HG02870 (cell line): ENCODE data around the gene GULP1.

Source experiments
- ATAC-seq: cut with Tn5 transposase; IDR thresholded peaks from one replicate; pipeline ENCODE4 v1.9.1; 2021; ENCODE audit warnings: mild to moderate bottlenecking, moderate library complexity; ENCODE audit not compliant: unreplicated experiment

The GULP1 gene

DNA sequence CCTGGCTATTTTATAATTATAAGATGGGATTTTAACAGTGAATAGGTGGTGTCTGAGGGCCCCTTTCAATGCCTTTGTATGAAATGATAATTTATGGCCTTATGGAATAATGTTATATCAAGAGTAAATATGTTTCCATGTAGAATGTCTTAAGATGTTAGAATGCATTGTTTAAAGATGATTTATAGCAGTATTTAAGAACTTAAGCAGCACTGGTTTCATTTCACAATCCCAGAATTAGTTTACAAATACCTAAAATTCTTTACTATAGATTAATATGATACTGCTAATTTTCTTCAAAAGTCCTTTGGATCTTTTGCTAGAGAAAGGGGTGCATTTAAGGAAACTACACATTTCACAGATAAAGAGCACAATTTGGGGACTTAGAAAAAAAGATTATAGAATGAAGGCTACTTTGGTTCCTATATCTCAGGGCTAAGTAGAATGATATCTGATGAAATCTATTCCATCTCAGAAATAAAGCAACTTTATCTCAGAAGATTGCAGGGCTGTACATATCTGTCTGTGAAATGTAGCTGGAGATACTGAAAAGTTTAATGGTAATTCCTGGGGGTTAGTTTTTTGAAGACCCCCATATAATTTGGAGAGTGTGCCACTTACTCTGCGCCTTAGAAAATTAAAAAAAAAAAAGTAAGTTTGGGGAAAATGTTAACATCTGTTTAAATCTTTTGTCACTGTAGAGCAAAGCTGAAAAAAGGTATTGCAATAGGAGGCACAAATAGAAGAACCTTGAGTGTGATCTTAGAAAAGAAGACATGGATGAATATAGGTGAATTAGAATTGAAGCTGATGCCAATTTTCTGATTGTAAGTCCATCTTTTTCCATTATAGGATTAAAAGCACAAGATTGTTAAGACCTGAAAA, 123.4 kb downstream of the GULP1 start:
- no peak for ATAC-seq

GRCh38 chr2:188415754-188416083, 124.0 kb downstream of the GULP1 start:
- ATAC-seq: no peak

- no peak for ATAC-seq
Measured at GRCh38 chr2:188416367-188416766, 124.7 kb downstream of the GULP1 start.

- no peak for ATAC-seq
Measured at GRCh38 chr2:188422726-188423125, 131.1 kb downstream of the GULP1 start.

DNA sequence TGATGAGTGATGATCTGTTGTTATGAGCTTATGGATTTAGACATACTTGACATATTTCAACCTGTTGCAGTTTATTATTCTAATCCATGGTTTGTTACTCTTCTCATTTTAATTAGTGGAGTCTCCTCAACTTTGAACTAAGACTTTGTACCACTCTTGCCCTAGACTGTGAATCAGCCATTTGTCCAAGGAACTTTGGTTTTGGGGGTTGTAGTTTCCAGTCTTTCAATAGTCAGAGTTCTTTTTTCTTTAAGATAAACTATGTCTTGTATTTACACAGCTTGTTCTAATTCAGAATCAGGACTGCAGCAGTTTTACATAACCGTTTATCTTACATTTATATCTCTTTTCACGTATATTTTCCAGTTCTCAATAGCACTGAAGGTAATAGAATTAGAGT, 133.6 kb downstream of the GULP1 start:
- ATAC-seq: no peak

GRCh38 chr2:188426121-188426520, 134.4 kb downstream of the GULP1 start:
- ATAC-seq: no peak

DNA sequence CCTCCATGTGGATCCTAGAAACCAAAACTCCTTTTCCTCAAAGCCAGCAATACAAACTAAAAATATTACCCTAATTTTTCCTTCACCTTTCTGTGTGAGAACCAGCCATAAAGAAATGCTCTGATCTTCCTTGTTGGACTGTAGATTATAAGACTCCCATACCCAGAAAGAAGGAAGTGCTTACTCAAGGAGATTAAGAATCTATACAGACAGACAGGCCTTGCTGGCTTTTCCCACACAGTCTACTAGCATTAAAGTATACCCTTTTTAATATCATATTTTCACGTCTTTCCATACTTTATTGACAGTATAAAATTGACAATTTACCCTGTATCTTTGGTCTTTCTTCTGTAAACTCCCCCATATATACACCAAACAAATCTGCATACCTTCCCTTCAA, 139.0 kb downstream of the GULP1 start:
- no peak for ATAC-seq

DNA sequence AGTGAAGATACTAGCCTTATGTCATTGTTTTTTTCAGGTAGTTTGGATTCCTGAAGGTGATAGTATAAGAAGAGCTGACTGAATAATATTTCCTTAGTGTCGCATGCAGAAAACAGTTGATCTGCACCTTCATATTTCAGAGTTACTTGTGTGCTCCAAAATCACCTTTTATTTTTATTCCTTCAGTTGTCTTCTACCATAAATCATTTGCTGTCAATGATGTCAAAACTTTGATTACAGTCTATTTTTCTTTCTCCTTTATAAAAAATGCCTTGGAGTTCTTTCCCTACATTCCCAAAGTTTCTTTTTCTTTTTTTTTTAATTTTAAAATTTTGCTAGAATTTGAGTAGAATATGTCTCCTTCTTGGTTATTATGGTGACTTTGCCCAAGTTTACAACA, 142.3 kb downstream of the GULP1 start:
- ATAC-seq: no peak

DNA sequence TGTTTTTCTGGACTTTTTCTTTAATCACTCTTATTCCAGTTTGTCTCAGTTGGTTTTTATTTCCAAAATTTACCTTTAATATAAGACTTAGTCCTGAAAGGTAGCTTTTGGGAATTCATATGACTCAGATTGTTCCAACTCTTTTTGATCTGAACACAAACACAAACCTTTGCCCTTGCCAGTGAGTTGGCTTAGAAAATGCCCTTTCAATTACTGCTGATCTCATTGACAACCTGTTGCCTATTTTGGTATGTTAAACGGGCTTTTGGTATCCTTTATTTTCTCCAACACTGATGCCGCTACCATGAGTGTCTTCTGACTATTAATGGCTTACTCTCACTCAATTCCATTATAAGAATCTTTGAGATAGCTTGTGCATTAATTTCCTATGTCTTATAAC, 143.4 kb downstream of the GULP1 start:
- no peak for ATAC-seq

DNA sequence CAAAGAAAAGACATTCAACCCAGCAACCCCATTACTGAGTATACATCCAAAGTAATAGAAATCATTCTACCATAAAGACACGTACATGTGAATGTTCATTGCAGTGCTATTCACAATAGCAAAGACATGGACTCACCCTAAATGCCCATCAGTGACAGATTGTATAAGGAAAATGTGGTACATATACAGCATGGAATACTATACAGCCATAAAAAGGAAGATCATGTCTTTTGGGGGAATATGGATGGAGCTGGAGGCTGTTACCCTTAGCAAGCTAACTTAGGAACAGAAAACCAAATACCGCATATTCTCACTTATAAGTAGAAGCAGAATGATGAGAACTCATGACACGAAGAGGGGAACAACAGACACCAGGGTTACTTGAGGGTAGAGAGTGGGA, 145.9 kb downstream of the GULP1 start:
- no peak for ATAC-seq

- no peak for ATAC-seq
Measured at GRCh38 chr2:188439986-188440385, 148.3 kb downstream of the GULP1 start.

DNA sequence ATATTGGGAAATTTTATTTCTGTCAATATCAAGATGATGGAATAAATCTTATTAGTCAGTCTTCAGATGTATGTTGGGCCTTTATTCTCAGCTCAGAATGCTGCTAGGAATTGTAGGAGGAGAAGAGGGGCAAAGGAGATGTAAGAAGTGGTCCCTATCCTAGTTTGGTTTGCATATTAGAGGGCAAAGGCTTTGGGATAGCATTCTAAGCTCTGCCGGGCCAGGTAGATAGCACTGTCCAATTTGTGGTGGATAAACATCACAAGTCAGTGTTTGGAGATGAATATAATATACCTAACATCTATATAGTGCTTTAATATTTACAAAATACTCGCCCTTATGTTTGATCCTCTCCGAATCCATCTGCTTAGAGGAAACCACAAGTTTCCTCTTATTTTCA, 149.2 kb downstream of the GULP1 start:
- ATAC-seq: no peak

DNA sequence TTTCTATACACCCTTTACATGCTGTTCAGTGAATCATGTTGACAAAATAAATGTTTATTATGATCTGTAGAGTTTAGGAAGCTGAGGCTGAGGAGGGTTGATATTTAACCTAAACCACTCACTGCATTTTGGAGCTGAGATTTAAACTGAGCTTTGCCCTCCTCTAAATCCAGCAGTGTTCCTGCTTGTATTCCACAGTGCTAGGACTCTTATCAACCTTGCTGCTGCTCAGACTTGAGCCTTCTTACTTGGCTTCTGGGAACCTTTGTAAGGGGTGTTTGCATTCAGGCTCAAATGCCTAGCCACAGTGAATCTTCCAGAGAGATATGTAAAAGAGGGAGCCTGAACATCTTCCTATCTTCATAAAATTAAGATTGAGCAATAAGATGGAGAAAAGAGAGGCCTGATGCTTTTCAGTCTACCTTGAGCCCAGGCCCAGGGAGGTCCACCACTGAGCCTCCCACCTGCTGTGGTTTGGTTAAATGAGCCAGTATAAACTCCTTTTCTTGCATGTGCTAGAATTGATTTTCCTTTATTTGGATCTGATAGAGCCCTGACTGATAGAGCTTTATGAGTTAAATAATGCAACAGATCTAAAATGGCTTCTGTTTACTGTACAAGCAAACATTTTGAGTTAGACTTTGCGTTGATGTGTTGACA, 149.7 kb downstream of the GULP1 start:
- no peak for ATAC-seq

- ATAC-seq: no peak
Measured at GRCh38 chr2:188443207-188443606, 151.5 kb downstream of the GULP1 start.

GRCh38 chr2:188444106-188444835, 152.6 kb downstream of the GULP1 start:
- no peak for ATAC-seq

GRCh38 chr2:188449561-188449960, 157.9 kb downstream of the GULP1 start:
- ATAC-seq: no peak

GRCh38 chr2:188449971-188450370, 158.3 kb downstream of the GULP1 start:
- ATAC-seq: no peak

- ATAC-seq: no peak
Measured at GRCh38 chr2:188450732-188451483, 159.2 kb downstream of the GULP1 start.

DNA sequence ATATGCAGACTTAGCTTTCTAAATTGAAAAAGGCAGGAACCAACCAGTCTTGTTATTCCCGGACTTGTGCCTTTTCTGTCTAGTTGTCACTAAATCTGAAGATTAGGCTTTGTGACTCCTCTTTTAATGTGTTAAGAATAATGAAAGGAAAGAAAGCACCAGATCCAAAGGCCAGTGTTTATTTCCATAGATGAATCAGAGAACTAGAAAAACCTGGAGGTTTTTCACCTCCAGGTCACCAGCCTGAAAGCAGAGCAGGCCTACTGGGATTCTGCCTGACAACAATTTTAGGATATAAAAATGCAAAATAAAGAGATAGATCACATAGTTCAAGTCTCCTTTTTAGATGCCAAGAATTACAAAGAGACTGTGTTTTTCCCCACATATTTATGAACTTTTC, 160.4 kb downstream of the GULP1 start:
- no peak for ATAC-seq

- no peak for ATAC-seq
Measured at GRCh38 chr2:188456114-188456909, 164.6 kb downstream of the GULP1 start.
